HG02759 (cell line): Measurements from ENCODE around the gene SLC12A7.
"Not testable (repeated sequence)": the region's sequence is repeated elsewhere in the genome, so short reads cannot be mapped to it uniquely, and the experiment has no call there.

ENCODE experiments used
- ATAC-seq: cut with Tn5 transposase; IDR thresholded peaks from one replicate; pipeline ENCODE4 v1.9.1; 2021; ENCODE audit warnings: mild to moderate bottlenecking, moderate library complexity; ENCODE audit not compliant: unreplicated experiment

Gene SLC12A7

DNA sequence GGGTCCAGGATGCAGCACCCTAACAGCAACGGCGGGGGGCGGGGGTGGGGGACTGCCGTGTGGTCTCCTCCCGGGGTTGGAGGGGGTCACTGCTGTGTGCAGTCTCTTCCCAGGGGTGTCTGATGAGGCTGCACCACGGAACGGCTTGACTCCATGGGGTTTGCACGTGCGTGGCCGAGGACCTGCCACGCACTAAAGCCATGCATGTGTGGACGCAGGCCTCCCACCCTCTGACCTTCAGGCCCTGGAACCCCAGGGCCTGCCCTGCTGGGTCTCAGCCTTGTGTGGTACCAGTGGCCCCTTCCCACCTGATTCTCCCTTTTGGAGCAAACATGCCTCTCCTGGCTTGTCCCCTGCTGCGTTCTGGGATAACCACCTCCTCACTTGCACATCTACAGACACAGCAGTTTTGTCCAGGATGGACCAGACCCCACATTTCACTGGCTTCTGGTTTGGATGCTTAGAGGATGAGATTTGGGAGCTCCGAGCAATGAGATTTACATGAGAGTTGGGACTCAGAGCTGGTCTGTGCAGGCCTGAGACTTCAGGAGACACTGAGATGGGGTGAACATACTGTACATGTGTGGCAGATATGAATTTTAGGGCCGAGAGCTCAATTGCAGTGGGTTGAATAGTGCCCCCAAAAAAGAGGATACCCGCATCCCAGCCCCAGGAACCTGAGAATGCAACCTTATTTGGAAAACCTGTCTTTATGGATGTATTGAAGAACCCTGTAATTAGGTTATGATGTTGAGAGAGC lies 45.8 kb downstream of the SLC12A7 start:
- ATAC-seq: no peak

DNA sequence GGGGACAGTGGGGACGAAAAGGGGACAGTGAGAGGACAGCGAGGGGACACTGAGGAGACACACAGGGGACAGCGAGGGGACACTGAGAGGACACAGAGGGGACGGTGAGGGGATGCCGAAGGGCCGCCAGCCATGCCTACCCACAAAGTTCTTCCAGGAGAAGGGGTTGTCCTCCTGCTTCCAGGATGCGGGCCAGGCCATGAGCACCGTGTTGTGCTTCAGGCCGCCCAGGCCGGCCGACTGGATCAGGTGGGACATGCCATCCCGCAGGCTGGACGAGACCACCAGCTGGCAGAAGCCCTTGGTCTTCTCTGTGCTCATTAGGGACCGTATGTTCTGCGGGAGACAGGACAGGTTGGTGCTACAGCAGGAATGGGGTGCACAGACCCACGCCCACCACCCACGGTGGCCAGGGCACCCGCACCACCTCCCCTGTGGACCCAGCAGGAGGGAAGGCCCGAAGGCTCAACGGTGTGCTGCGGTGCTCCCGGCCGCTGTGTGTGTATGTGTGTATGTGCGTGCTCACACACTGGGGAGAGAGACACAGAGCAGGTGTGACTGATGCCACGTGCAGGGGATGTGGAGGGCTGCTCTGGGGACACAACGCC lies 46.6 kb downstream of the SLC12A7 start:
- no peak for ATAC-seq

DNA sequence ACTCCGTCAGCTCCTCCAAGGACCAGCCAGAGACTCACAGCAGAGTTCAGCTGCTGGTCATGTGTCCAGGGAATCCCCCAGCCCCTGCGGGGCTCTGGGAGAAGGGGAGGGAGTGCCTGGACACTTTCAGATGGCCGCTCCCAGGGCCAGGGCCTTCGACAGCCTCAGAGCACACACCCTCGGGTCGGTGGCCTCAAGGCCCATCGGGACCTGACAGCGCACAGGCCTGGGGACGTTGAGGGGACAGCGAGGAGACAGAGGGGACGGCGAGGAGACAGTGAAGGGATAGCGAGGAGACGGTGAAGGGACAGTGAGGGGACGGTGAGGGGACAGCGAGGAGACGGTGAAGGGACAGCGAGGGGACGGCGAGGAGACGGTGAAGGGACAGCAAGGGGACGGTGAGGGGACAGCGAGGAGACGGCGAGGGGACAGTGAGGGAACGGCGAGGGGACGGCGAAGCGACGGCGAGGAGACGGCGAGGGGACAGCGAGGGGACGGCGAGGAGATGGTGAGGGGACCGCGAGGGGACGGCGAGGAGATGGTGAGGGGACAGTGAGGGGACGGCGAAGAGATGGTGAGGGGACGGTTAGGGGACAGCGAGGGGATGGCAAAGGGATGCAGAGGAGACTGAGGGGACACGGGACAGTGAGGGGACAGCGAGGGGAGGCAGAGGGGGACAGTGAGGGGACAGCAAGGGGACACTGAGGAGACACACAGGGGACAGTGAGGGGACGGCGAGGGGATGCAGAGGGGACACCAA lies 47.3 kb downstream of the SLC12A7 start:
- ATAC-seq: no peak

DNA sequence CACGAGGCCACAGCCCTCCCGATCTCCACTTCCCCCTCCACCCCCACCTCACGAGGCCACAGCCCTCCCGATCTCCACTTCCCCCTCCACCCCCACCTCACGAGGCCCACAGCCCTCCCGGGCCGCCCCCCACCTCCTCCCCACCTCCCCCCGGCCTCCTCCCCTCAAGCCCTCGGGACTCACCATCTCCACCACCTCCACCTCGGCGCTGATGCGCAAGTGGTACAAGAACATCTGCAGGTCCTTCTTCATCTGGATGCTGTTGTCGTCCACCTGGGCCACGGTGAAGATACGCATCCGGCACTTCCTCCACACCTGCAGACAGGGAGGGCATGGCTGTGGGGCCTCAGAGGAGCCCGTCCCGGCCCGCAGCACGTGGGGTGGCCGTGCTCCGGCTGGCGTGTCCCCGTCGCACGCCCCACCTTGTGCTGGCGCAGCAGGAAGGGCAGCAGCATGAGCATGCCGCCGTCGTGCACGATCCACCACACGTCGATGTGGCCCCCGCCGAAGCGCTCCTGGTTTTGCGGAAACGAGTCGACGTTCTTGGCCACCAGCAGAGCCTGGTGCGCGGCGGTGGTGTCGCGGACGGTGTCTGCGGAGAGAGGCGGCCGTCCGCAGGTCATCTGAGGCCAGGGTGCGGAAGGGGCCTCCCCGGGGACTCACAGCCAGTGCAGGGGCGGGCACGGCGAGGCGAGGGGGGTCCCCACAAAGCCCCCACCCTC lies 48.0 kb downstream of the SLC12A7 start:
- no peak for ATAC-seq

DNA sequence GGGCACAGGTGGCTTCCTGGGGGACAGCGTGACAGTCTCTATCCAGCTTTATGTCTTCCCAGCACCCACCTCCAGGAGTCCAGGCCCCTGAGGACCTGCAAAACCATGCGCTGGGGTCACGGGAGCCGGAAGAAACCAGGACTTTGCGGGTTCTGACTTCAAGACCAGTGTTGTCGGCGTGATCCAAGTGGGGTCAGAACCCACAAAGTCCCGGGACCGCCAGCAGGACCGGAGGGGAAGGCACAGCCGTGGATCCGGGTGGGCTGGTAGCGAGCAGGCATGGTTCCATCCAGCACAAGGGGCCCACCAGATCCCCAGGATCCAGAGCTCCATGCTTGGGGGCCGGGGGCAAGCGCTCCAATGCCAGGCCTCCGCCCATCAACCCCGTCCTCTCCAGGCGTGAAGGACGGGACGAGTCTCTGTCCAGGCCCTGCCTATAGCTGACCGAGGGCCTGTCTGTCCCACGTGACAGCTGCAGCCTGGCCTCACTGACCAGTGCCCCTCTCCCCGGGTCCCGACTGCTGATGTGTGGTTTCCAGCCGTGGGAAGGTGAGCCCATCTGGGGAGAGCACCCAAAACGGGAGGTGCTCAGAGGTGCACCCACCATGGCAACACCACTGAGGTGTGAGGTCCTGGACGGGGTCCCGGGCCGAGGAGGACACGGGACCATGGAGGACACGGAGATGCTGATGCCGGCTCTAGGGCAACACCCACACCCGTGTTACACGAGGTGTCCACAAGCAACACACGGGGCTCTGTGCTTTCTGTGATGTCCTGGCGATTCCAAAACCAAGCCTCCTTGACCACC lies 48.9 kb downstream of the SLC12A7 start:
- ATAC-seq: no peak

DNA sequence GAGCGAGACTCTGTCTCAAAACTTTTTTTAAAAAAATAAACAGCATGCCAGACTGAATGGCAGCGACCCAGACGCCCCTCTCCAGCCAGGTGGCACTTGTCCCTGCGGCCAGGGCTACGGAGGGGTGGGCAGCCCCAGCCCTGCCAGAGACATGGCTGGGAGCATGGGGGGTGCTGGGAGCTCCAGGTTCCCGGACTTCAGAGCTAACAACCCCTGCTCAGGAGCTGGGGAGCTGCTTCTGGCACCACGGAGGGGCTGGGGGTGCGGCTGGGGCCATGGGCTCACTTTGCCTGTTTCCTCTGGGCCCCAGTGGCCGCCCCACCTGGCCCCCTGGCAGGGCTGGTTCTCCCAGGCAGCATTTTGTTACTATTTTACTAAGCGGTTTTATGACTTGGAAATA lies 49.9 kb downstream of the SLC12A7 start:
- no peak for ATAC-seq

DNA sequence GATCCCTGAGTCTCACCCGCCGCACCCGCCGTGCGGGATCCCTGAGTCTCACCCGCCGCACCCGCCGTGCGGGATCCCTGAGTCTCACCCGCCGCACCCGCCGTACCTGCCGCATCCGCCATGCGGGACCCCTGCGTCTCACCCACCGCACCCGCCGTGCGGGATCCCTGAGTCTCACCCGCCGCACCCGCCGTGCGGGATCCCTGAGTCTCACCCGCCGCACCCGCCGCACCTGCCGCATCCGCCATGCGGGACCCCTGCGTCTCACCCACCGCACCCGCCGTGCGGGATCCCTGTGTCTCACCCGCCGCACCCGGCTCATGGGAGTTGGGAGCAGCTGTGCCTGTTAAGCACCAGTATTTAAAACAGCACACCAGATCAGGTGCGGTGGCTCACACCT lies 50.6 kb downstream of the SLC12A7 start:
- ATAC-seq: not testable (repeated sequence)

DNA sequence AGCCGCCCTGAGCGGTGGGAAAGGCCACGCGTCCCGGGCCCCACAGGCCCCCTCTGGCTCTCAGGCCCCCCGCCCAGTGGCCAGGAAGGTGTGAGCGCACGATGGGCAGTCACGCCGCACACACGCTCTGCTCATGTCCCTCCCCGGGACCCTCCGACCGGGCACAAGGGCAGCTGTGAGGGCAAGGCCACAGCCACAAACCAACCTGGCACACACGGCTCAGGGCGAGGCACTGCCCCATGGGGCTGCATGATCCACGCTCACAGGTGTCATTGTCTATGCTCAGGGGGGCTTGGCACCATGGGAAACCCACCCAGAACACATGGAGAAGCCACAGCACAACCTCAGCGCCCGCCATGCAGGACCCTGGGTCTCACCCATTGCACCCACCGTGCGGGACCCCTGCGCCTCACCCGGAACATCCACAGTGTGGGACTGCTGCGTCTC lies 51.3 kb downstream of the SLC12A7 start:
- no peak for ATAC-seq

DNA sequence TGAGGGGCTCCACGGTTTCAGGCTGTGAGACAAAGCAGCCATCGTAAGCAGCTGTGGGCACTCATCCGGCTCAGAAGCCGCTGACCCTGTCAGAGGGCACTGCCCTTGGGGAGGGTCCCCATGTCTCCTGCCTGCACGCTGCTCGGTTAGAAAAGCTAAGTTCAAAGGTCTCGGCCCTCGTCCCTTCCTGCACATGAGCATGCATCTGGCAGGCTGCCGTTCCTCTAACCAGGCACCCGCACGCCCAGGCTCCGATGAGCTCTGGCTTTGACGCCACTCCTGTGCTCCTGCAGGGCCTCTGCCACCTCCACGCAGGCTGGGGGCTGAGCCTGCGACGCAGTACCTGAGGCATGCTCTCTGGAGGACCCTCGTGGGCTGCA lies 52.0 kb downstream of the SLC12A7 start:
- no peak for ATAC-seq

DNA sequence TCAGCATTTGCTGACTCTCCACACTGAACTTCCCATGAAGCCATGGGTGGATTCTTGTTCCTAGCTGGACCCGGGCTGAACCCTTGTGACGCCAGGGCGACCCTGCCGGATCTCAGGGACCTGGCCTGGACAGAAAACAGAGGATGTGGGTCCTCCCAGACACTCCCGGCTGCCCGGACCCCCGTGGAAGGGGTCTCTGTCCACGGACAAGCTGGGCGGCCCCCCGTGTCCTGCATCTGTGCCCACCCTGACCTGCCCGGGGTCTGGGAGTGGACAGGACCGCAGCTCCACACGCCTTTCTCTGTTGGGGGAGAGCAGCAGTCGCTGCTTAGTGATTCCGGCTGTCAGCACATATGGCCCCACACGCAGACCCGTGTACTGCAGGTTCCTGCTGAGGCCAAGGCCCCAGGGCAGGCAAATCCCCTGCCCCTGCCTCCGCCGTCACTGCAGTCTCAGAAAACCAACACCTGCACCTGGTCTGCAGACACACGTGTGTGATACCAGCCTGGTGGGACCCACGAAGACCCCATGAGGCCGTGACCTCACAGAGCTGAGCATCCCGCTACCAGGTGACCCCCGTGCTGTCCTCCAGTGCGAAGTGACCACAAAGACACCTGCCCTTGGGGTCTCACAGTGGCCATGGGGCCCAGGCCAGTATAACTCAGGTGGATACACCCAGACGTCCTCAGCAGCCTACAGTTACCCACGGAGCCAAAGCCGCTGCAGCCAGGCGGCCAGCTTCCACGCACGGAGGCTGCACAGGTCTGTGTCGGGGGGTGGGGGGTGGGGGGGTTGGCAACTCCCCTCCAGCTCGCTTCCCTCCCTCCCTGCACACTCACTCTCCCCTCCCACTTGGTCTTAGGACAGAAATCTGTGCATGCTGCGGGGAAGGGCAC lies 52.6 kb downstream of the SLC12A7 start:
- ATAC-seq: no peak

DNA sequence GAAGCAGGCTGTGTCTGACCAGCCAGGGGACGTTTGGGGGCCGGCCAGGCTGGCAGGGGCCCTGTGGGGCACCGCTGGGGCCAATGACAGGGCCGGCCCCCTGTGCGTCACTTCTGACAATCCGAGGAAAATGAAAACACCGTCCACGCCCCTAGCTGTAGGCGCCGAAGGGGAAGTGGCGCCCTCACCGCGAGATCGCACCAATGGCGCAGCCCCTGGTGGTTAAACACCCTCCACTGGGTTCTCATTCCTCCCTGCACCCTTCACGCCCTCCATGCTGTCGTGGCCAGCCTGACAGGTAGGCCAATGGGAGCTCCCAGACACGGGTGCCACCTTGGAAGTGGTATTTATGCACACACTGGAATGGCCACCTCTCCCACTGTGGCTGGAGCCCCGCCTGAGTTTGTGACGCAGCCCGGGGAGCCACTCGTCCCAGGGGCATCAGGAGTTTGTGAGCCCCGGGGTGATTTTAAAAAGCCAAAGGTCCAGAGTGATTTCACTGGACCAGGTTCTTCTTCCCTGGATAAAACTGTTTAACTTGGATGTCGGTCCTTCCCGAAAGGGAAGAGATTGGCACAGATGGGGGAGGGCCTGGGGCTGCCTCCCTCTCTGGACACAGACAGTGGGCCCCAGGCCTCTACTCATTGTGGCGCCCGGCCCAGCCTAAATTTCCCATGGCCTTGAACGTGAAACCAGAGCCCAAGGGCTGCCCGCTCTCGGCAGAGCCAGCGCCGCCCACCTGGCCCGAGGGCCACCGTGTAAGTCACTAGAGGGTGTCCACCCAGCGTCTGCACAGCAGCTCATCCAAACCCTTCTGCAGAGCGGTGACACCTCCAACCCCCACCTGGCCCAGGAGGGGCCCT lies 53.5 kb downstream of the SLC12A7 start:
- no peak for ATAC-seq

DNA sequence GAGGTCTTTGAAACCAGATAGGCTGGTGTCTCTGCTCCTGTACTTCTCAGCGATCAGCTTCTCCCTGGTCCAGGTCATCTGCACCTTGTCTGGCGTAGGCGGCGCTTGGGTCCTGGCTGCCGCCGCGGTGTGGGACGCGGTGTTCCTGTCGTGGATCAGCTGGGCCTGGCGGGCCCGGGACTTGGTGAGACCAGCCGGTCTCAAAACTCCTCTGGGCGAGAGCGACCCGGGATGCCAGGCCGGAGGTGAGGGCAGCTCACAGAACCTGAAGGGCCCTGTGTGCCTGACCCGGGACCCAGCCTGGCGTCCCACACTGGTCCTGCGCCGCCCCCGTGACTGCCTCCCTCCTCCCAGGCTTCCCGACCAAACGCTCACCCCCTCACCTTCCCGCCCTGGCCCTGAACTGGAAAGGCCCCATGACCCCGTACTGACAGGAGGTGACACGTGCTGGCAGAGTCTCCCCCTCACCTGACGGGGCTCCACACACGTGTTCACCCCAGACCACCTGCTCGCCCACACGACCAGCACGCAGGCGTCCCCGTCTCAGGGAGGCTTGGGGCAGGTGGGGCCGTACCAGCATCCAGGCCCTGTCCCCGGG lies 54.3 kb downstream of the SLC12A7 start:
- ATAC-seq: no peak

DNA sequence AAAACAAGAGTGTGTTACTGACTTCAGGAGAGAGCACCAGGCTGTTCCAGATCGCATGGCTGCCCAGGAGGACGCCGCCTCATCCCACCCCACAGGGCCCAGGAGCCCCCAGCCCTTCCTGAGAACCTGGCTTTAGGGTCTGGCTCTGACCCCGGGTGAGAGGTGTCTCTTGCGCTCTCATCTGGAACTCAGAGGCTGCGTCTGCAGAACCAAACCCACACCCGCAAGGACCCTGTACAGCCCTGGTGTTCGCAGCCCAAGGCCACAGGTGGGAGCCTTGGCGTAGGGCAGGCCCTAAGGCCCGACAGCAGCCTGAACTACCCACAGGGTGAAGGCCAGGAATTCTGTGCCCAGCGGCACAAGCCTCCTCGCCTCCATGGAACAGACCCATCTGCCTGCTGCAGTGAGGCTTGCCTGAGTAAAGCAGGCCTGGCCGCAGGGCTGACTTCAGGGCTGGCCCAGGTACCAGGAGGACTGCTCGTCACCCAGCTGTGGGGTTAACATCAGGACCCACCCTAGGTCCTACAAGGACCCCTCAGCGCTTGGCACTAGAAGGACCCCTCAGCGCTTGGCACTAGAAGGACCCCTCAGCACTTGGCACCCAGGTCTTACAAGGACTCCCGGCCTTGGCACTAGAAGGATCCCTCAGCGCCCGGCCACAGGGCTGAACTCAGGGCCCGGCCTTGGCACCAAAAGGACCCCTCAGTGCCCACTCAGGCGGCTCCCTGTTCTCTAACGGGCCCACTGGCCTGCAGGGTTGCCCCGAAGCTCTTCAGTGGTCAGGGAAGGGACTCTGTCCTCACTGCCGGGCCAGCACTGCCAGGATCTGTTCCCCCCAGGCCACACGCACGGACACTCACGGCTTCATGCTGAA lies 55.0 kb downstream of the SLC12A7 start:
- ATAC-seq: no peak

DNA sequence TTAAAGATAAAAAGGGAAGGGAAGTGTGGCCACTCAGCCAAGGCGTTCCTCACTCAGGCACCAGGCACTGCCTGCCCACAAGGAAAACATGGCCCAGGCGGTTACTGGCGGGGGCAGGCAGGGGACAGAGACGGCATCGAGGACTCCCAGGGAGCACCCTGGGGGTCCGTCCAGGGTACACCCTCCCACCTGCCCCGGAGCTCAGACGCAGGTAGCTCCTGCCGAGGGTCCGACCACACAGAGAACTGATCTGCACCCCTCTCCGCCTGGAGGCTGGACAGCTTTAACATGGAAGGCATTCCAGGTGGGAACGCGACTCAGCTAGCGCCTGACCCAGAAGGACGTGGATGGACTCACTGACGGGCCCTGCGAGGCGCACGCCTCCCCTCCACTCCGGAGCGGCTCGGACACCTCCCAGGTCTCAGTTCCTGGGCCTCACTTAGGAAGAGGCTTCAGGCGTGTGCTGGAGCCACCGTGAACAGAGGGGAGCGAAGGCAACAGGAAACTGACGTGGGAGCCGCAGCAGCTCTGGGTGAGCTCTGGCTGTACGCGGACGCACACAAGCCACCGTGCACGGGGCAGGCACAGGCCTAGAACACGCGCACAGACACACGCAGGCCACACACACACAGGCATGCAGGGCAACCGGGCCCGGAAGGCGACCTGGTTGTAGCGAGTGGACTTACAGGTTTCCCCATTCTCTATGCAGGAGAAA lies 55.8 kb downstream of the SLC12A7 start:
- no peak for ATAC-seq

DNA sequence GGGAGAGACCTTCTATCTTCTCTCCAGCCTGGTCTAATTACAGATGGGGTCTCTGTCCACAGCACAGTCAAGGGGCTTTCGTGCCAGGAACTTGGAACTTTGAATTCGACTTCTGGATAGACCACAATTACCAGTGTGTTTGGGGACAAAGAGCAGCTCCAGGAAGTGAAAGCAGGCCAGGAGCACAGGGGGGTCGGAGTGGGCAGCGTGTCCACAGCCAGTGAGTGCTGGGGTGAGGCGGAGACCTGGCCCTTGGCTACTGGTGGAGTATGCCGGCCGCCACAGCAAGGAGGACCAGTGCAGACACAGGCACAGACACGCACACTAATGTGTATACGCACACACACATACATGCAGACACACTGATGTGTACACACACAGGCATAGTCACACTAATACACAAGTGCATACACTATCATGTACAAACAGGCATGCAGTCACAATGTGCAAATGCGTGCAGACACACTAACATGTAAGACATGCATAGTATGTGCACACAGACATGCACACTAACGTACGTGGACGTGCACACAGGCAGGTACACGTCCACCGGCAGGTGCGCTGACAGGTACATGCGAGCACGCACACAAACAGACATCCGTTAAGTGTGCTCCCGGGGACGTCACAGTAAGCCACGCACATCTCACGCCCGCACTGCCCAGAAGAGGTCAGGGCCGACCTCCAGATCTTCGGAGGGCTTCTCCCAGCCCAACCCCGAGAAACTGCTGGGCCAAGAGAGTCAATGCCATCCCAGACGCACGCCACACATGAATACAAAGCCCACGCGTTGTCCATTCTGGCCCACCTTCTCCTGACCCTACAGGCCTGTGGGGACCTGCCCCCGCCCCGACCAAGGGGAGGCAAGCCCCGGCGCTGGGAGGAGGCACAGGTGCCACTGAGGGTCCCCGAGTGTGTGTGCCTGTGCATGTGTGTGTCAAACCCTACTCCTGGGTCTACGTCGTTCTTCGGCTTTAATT lies 56.8 kb downstream of the SLC12A7 start:
- ATAC-seq: no peak
